ENCODE data around the gene TMEM45B. TPM values are rescaled to one million over a fixed set of nuclear protein-coding genes. Genes with fewer than 3 reads are reported as not detected.
A peak's percentile ranks its signal among the peaks of the same experiment; 100 is the strongest.

Gene TMEM45B
- total and polyA plus RNA-seq, 2 of the 13 experiments (the other 11 are each of a cell fraction or from before 2014, with no cell fraction given) = 29.1 to 181 TPM

DNA sequence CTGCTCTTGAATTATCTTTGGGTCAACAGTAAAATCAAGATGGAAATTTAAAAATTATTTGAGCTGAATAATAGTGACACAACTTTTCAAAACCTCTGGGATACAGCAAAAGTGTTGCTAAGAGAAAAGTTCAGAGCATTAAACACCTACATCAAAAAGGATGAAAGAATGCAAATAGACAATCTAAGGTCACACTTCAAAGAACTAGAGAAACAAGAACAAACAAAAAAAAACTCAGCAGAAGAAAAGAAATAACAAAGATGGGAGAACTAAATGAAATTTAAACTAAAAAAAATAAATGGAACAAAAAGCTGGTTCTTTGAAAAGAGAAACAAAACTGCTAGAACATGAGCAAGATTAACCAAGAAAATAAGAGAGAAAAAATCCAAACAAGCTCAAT is 15.0 kb upstream of the TMEM45B start (continued):
- TF ChIP-seq, protein P1, sequence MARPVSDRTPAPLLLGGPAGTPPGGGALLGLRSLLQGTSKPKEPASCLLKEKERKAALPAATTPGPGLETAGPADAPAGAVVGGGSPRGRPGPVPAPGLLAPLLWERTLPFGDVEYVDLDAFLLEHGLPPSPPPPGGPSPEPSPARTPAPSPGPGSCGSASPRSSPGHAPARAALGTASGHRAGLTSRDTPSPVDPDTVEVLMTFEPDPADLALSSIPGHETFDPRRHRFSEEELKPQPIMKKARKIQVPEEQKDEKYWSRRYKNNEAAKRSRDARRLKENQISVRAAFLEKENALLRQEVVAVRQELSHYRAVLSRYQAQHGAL (CRISPR knock-in tag; IDR thresholded peaks at IDR 0.05; ENCODE audit: not compliant biosample characterization) = no peak
- 0 out of 2 replicates have a peak, but pooled peaks have one; percentile 14 for TF ChIP-seq HMG20A (CRISPR knock-in tag; IDR thresholded peaks at IDR 0.05; ENCODE audit: borderline replicate concordance)
- TF ChIP-seq SOX5 (CRISPR knock-in tag; IDR thresholded peaks at IDR 0.05; ENCODE audit: borderline replicate concordance) = peak; percentile 64
- no peak for TF ChIP-seq ZNF331 (CRISPR knock-in tag; IDR thresholded peaks at IDR 0.05)
- no peak for TF ChIP-seq REL (CRISPR knock-in tag; conservative IDR thresholded peaks at IDR 0.05)
- TF ChIP-seq LCORL (IDR thresholded peaks at IDR 0.05) = no peak
- TF ChIP-seq LCORL (CRISPR knock-in tag; IDR thresholded peaks at IDR 0.05) = no peak
- no peak for TF ChIP-seq SP140L (CRISPR knock-in tag; IDR thresholded peaks at IDR 0.05; ENCODE audit: borderline replicate concordance)
- TF ChIP-seq RFXANK (CRISPR knock-in tag; IDR thresholded peaks at IDR 0.05) = no peak
- TF ChIP-seq NFKBIZ (CRISPR knock-in tag; IDR thresholded peaks at IDR 0.05) = no peak
- TF ChIP-seq, protein P2, sequence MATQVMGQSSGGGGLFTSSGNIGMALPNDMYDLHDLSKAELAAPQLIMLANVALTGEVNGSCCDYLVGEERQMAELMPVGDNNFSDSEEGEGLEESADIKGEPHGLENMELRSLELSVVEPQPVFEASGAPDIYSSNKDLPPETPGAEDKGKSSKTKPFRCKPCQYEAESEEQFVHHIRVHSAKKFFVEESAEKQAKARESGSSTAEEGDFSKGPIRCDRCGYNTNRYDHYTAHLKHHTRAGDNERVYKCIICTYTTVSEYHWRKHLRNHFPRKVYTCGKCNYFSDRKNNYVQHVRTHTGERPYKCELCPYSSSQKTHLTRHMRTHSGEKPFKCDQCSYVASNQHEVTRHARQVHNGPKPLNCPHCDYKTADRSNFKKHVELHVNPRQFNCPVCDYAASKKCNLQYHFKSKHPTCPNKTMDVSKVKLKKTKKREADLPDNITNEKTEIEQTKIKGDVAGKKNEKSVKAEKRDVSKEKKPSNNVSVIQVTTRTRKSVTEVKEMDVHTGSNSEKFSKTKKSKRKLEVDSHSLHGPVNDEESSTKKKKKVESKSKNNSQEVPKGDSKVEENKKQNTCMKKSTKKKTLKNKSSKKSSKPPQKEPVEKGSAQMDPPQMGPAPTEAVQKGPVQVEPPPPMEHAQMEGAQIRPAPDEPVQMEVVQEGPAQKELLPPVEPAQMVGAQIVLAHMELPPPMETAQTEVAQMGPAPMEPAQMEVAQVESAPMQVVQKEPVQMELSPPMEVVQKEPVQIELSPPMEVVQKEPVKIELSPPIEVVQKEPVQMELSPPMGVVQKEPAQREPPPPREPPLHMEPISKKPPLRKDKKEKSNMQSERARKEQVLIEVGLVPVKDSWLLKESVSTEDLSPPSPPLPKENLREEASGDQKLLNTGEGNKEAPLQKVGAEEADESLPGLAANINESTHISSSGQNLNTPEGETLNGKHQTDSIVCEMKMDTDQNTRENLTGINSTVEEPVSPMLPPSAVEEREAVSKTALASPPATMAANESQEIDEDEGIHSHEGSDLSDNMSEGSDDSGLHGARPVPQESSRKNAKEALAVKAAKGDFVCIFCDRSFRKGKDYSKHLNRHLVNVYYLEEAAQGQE (IDR thresholded peaks at IDR 0.05; ENCODE audit: borderline replicate concordance in 1 of 2, low read depth in 1 of 2, low read length in 2 of 2) = no peak
- no peak for TF ChIP-seq JUN (CRISPR knock-in tag; IDR thresholded peaks at IDR 0.05)
- TF ChIP-seq FLYWCH1 (CRISPR knock-in tag; IDR thresholded peaks at IDR 0.05) = no peak
- no peak for TF ChIP-seq ZSCAN9 (CRISPR knock-in tag; IDR thresholded peaks at IDR 0.05; ENCODE audit: borderline replicate concordance)
- TF ChIP-seq ETV6 (CRISPR knock-in tag; conservative IDR thresholded peaks at IDR 0.05) = no peak
- TF ChIP-seq, protein P3, sequence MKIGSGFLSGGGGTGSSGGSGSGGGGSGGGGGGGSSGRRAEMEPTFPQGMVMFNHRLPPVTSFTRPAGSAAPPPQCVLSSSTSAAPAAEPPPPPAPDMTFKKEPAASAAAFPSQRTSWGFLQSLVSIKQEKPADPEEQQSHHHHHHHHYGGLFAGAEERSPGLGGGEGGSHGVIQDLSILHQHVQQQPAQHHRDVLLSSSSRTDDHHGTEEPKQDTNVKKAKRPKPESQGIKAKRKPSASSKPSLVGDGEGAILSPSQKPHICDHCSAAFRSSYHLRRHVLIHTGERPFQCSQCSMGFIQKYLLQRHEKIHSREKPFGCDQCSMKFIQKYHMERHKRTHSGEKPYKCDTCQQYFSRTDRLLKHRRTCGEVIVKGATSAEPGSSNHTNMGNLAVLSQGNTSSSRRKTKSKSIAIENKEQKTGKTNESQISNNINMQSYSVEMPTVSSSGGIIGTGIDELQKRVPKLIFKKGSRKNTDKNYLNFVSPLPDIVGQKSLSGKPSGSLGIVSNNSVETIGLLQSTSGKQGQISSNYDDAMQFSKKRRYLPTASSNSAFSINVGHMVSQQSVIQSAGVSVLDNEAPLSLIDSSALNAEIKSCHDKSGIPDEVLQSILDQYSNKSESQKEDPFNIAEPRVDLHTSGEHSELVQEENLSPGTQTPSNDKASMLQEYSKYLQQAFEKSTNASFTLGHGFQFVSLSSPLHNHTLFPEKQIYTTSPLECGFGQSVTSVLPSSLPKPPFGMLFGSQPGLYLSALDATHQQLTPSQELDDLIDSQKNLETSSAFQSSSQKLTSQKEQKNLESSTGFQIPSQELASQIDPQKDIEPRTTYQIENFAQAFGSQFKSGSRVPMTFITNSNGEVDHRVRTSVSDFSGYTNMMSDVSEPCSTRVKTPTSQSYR (CRISPR knock-in tag; IDR thresholded peaks at IDR 0.05; ENCODE audit: borderline replicate concordance) = no peak
- no peak for TF ChIP-seq SIN3B (IDR thresholded peaks at IDR 0.05; ENCODE audit: low read length)
- TF ChIP-seq, protein P4, sequence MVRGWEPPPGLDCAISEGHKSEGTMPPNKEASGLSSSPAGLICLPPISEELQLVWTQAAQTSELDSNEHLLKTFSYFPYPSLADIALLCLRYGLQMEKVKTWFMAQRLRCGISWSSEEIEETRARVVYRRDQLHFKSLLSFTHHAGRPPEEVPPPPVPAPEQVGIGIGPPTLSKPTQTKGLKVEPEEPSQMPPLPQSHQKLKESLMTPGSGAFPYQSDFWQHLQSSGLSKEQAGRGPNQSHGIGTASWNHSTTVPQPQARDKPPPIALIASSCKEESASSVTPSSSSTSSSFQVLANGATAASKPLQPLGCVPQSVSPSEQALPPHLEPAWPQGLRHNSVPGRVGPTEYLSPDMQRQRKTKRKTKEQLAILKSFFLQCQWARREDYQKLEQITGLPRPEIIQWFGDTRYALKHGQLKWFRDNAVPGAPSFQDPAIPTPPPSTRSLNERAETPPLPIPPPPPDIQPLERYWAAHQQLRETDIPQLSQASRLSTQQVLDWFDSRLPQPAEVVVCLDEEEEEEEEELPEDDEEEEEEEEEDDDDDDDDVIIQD (CRISPR knock-in tag; IDR thresholded peaks at IDR 0.05; ENCODE audit: low read depth) = no peak
- no peak for TF ChIP-seq ESRRA (CRISPR knock-in tag; IDR thresholded peaks at IDR 0.05; ENCODE audit: low read depth)
- TF ChIP-seq NCOA2 (CRISPR knock-in tag; IDR thresholded peaks at IDR 0.05) = peak; percentile 57
- TF ChIP-seq NKX3-1 (CRISPR knock-in tag; IDR thresholded peaks at IDR 0.05) = no peak
- TF ChIP-seq, protein P5, sequence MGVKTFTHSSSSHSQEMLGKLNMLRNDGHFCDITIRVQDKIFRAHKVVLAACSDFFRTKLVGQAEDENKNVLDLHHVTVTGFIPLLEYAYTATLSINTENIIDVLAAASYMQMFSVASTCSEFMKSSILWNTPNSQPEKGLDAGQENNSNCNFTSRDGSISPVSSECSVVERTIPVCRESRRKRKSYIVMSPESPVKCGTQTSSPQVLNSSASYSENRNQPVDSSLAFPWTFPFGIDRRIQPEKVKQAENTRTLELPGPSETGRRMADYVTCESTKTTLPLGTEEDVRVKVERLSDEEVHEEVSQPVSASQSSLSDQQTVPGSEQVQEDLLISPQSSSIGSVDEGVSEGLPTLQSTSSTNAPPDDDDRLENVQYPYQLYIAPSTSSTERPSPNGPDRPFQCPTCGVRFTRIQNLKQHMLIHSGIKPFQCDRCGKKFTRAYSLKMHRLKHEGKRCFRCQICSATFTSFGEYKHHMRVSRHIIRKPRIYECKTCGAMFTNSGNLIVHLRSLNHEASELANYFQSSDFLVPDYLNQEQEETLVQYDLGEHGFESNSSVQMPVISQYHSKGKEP (CRISPR knock-in tag; IDR thresholded peaks at IDR 0.05) = no peak
- no peak for TF ChIP-seq CCDC6 (CRISPR knock-in tag; IDR thresholded peaks at IDR 0.05)
